SU-DHL-6 (cell line): Measurements from ENCODE around the gene HLTF.

Source experiments
- H2AFZ ChIP-seq: fragments of 200-600 bp; sonication (generic); 2 replicates; pipeline ENCODE4 v1.6.1; 2014; ENCODE audit warnings: low read depth, mild to moderate bottlenecking, moderate library complexity, mixed read lengths, antibody characterized with exemption, low read length; ENCODE audit not compliant: severe bottlenecking
- H3F3A ChIP-seq: fragments of 200-600 bp; shearing (Covaris generic); 2 replicates; pipeline ENCODE4 v1.6.0; 2016; ENCODE audit warnings: antibody characterized with exemption, mild to moderate bottlenecking; ENCODE audit not compliant: insufficient read depth
- H3K27ac ChIP-seq: fragments of 200-600 bp; sonication (generic); 2 replicates; pipeline ENCODE4 v1.5.1; 2016; ENCODE audit warnings: low read depth, mild to moderate bottlenecking, low read length, moderate library complexity, mixed read lengths
- H3K27me3 ChIP-seq: fragments of 200-600 bp; sonication (generic), shearing (Covaris generic); 2 replicates; pipeline ENCODE4 v1.6.0; 2014; ENCODE audit warnings: mild to moderate bottlenecking, low read length
- H3K36me3 ChIP-seq: fragments of 200-600 bp; sonication (generic); 2 replicates; pipeline ENCODE4 v1.6.1; 2014; ENCODE audit warnings: mild to moderate bottlenecking, low read length, mixed read lengths
- H3K4me2 ChIP-seq: fragments of 300-600, 200-600 bp; shearing (Covaris generic), sonication (generic); 2 replicates; pipeline ENCODE4 v1.6.0; 2014; ENCODE audit warnings: low read length, low read depth, mild to moderate bottlenecking; ENCODE audit not compliant: poor library complexity, severe bottlenecking
- H3K4me3 ChIP-seq: fragments of 200-600 bp; sonication (generic); 2 replicates; pipeline ENCODE4 v1.5.1; 2014; ENCODE audit warnings: antibody characterized with exemption, low read length, mild to moderate bottlenecking, mixed read lengths; ENCODE audit not compliant: insufficient read depth, poor library complexity, severe bottlenecking
- H3K79me2 ChIP-seq: fragments of 200-600 bp; sonication (generic); 2 replicates; pipeline ENCODE4 v1.6.1; 2014; ENCODE audit warnings: mild to moderate bottlenecking, low read length, moderate library complexity; ENCODE audit not compliant: insufficient read depth
- H3K9ac ChIP-seq: fragments of 200-600 bp; sonication (generic); 2 replicates; pipeline ENCODE4 v1.7.0; 2014; ENCODE audit warnings: mild to moderate bottlenecking, low read length
- H3K9me2 ChIP-seq: fragments of 200-600 bp; sonication (generic); replicated peaks from 2 replicates; pipeline ENCODE4 v1.6.1; 2014; ENCODE audit warnings: low read length; ENCODE audit not compliant: insufficient read depth
- H3K9me3 ChIP-seq: fragments of 200-600 bp; sonication (generic); 2 replicates; pipeline ENCODE4 v1.6.1; 2014; ENCODE audit warnings: low read length, mixed read lengths; ENCODE audit not compliant: insufficient read depth
- H4K20me1 ChIP-seq: fragments of 200-600 bp; sonication (generic); 2 replicates; pipeline ENCODE4 v1.6.1; 2014; ENCODE audit warnings: low read depth, mild to moderate bottlenecking, antibody characterized with exemption, low read length, moderate library complexity, mixed read lengths
- CTCF ChIP-seq: fragments of 200-600 bp; sonication (generic); IDR thresholded peaks from one replicate; pipeline ENCODE4 v1.5.1; 2017; ENCODE audit warnings: antibody characterized with exemption, mild to moderate bottlenecking, low read length, moderate library complexity; ENCODE audit not compliant: insufficient read depth, poor library complexity, severe bottlenecking
- EZH2phosphoT487 ChIP-seq: fragments of 200-600 bp; sonication (generic), shearing (Covaris generic); conservative IDR thresholded peaks from 2 replicates; pipeline ENCODE4 v1.6.1; 2018; ENCODE audit warnings: mild to moderate bottlenecking, antibody characterized with exemption, low read length, moderate library complexity, mixed read lengths

HLTF gene

GRCh38 chr3:149023951-149024350 lies 62.4 kb downstream of the HLTF start:
- Histone ChIP-seq H3K9me3 (peaks cover 6% of the 10 kb centered on the region; the same call in 1 of the 2 replicates), H2AFZ (no peak overlapping the region), H3K27me3 (no peaks in the 10 kb centered on the region), H4K20me1 (no peaks in the 10 kb centered on the region), H3K4me3 (no peak overlapping the region), H3K9ac (no peak overlapping the region), H3F3A (no peaks in the 10 kb centered on the region), H3K9me2 (no peaks in the 10 kb centered on the region), H3K36me3 (peaks cover 28% of the 10 kb centered on the region), H3K4me2 (no peak overlapping the region), H3K27ac (no peak overlapping the region), H3K79me2 (no peaks in the 10 kb centered on the region)
- no peak for TF ChIP-seq CTCF
- no peak for TF ChIP-seq EZH2phosphoT487

- Histone ChIP-seq H3K79me2 (no peaks in the 10 kb centered on the region), H3K4me3 (no peak overlapping the region), H2AFZ (no peak overlapping the region), H3K9me3 (peaks cover 6% of the 10 kb centered on the region; the same call in 1 of the 2 replicates), H3K36me3 (peaks cover 19% of the 10 kb centered on the region), H3K27ac (no peak overlapping the region), H3K4me2 (no peak overlapping the region), H3F3A (no peaks in the 10 kb centered on the region), H3K9me2 (no peaks in the 10 kb centered on the region), H3K27me3 (no peaks in the 10 kb centered on the region), H4K20me1 (no peaks in the 10 kb centered on the region), H3K9ac (no peak overlapping the region)
- TF ChIP-seq CTCF (no peak), EZH2phosphoT487 (no peak)
Measured at GRCh38 chr3:149021830-149022229, 64.5 kb downstream of the HLTF start.

- Histone ChIP-seq H3K4me3 (no peak overlapping the region), H3K36me3 (peaks cover 17% of the 10 kb centered on the region), H2AFZ (no peak overlapping the region), H3K9me3 (peaks cover 6% of the 10 kb centered on the region; the same call in 1 of the 2 replicates), H3K27ac (no peak overlapping the region), H4K20me1 (no peaks in the 10 kb centered on the region), H3K4me2 (no peak overlapping the region), H3K9me2 (no peaks in the 10 kb centered on the region), H3F3A (no peaks in the 10 kb centered on the region), H3K9ac (no peak overlapping the region), H3K27me3 (no peaks in the 10 kb centered on the region), H3K79me2 (no peaks in the 10 kb centered on the region)
- TF ChIP-seq EZH2phosphoT487 (no peak), CTCF (no peak)
Measured at GRCh38 chr3:149020839-149021252, 65.5 kb downstream of the HLTF start.
